HG03045 (cell line): Measurements from ENCODE around the gene SPARCL1.

Experiments used
- ATAC-seq: cut with Tn5 transposase; IDR thresholded peaks from one replicate; pipeline ENCODE4 v1.9.1; 2021; ENCODE audit warnings: mild to moderate bottlenecking, moderate library complexity; ENCODE audit not compliant: unreplicated experiment

Gene SPARCL1

DNA sequence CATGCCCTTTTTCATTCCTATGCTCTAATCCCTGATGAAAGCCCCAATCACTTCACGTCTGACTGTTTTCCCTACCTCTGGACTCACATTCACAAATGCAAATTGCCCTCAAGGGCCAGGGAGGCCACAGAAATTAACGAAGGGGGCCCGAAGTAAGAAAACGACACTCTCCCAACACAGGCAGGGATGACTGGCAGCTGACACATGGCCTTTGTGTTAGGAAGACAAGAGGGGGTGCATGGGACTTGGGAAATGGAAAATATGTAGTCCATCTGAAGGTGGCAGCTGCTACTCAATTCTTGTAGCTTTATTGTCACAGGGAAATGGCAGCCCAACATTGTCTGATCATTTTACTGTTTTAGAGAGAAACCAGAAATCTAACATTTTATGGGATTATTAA is 12.3 kb upstream of the SPARCL1 start:
- no peak for ATAC-seq

GRCh38 chr4:87540146-87541058 is 11.2 kb upstream of the SPARCL1 start:
- ATAC-seq: no peak

DNA sequence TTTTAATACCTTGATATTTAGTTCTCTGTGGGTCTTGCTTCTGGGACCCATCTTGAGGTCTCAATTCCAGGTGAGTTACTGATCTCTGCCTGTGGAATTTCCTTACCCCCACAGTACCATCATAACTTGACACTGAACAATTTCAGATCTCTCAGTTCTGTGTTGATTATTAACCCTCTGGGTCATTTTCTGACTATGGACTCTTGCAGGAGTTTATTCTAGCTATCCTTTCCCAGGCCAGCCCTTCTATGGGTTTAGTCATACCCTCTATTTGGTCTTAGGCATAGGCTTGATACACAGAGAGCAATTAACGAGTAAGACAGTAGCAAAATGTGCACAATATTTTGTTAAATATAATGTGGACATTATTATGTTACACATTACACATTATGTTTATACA is 3.7 kb upstream of the SPARCL1 start:
- no peak for ATAC-seq

GRCh38 chr4:87532109-87532508 is 2.9 kb upstream of the SPARCL1 start:
- no peak for ATAC-seq

DNA sequence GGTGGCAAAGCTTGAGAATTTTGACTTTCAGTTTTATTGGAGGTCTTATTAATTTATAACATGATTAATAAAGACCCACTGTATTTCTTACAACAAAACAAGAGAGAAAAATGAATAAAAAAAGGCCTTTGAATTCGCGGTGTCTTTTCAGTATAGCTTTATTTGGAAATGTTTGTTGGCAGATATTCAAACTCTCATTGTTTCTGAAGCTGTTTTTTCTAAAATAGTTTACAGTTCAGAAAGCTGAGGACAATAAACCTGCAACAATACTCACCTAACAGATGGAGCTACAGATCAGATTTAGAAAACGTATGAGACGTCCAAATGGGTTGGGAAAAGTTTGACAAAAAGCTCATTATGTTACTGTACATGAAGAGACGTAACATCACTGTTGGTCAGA is 2.4 kb upstream of the SPARCL1 start:
- ATAC-seq: no peak

GRCh38 chr4:87530868-87531267 is 1.7 kb upstream of the SPARCL1 start:
- ATAC-seq: no peak

DNA sequence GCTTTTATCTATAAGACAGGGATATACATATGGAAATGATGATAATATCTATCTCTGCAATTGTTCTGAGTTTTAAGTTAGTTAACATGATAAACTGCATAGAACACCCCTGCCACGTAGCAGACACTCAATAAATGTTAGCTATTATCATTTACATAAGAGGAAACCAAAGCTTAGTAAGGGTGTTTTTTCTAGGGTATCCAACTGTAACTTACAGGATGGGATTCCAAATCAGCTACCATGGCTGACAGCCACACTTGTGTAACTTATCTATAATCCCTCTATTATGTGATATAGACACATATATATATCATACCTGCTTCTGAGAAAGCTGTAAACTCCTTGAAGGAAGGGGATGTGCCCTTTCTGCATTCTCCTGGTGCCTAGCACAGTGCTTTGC is 1.1 kb upstream of the SPARCL1 start:
- ATAC-seq: no peak

GRCh38 chr4:87527431-87528220 is 1.6 kb downstream of the SPARCL1 start:
- no peak for ATAC-seq

GRCh38 chr4:87525636-87526295 is 3.4 kb downstream of the SPARCL1 start:
- no peak for ATAC-seq

- no peak for ATAC-seq
Observed at GRCh38 chr4:87524456-87524855, 4.7 kb downstream of the SPARCL1 start.

GRCh38 chr4:87523307-87523706 is 5.9 kb downstream of the SPARCL1 start:
- ATAC-seq: no peak

DNA sequence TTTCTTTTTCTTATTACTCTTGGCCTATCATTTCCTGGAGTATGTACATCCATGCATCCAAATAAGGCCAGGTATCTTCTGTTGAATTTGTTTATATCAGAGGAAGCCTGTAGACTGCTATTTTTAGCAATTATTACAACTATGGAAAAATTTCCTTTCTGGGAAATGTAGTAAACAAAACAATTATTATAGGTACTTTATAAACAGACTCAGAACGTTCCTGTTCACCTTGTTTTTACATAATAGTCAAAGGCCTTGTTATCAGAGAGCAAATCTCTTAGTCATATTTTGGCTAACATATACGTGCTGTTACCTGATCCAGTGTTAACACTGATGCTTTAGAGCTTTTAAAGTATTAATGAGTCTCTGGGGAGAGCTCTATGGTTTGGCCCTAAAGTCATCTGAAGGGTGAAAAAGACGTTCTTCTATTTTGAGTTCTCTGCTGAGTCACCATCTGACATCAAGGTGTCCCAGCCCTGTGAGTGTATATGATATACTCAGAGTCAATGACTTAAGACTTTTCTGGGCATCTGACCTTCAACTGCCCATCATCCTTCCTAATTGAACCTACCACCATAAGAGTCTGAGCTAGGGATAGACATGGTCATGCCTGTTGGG is 7.3 kb downstream of the SPARCL1 start:
- no peak for ATAC-seq

- ATAC-seq: no peak
Observed at GRCh38 chr4:87521319-87521718, 7.9 kb downstream of the SPARCL1 start.

GRCh38 chr4:87517621-87518020 is 11.6 kb downstream of the SPARCL1 start:
- no peak for ATAC-seq

- no peak for ATAC-seq
Observed at GRCh38 chr4:87516683-87517082, 12.5 kb downstream of the SPARCL1 start.

- ATAC-seq: no peak
Observed at GRCh38 chr4:87512400-87512799, 16.8 kb downstream of the SPARCL1 start.

GRCh38 chr4:87511500-87511899 is 17.7 kb downstream of the SPARCL1 start:
- ATAC-seq: no peak

- ATAC-seq: no peak
Observed at GRCh38 chr4:87510747-87511146, 18.4 kb downstream of the SPARCL1 start.

DNA sequence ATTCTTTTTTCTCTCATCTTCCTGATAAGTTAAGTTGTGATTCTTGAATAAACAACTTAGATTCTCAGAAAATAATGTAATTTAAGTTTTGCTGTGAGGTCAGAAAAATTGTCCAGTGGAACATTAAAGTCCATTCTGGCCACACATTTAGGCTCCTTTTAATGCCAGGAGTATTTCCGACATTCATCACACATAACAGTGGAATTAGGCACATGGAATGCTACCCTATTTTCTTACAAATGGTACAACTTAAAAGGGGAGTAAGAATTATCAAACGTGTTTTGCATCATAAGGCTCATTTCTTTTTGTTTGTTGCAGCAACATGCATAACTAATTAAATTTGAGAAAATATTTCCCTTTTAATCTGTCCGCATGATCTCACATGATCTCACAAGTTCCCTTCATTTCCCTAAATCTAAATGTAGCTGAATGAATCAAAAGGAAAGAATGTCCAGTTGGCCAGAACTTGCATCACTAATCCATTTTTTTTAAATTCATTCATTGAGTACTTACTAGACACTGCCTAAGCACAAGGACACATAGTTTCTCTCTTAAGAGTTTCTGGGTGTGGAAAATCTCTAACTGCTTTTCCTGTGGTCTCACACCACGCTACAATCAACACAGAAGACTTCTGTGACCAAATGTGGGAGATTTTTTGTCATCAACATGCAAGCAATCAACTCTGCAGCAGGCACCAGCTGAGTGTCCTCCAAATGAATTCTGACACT is 22.0 kb downstream of the SPARCL1 start:
- ATAC-seq: no peak

GRCh38 chr4:87505862-87506261 is 23.3 kb downstream of the SPARCL1 start:
- no peak for ATAC-seq
